Ascending aorta (tissue), 2 donors: ENCODE results near the gene METAP1D. TPM values are rescaled to one million over a fixed set of nuclear protein-coding genes. Genes with fewer than 3 reads are reported as not detected.

ENCODE experiments used
- DNase-seq, 2 donors: peaks; one replicate each; pipeline ENCODE4 v3.0.0-alpha.2; 2019; ENCODE audit warnings: low spot score in 2 of 2
- H3K27ac ChIP-seq, 2 donors: fragments of 200-600 bp; sonication (generic); one replicate each; pipeline ENCODE4 v1.5.1; 2016 to 2017; ENCODE audit warnings: mild to moderate bottlenecking in 1 of 2
- H3K27me3 ChIP-seq: fragments of 200-600 bp; sonication (generic); one replicate; pipeline ENCODE4 v1.5.1; 2017
- H3K36me3 ChIP-seq, 2 donors: fragments of 200-600 bp; sonication (generic); one replicate each; pipeline ENCODE4 v1.5.1; 2016
- H3K4me1 ChIP-seq, 2 donors: fragments of 200-600 bp; sonication (generic); one replicate each; pipeline ENCODE4 v1.5.1; 2016 to 2017; ENCODE audit warnings: mild to moderate bottlenecking in 1 of 2
- H3K4me3 ChIP-seq, 2 donors: fragments of 200-600 bp; sonication (generic); one replicate each; pipeline ENCODE4 v1.5.1; 2016 to 2017; ENCODE audit warnings: mild to moderate bottlenecking in 1 of 2
- H3K9me3 ChIP-seq, 2 donors: fragments of 200-600 bp; sonication (generic); one replicate each; pipeline ENCODE4 v1.5.1; 2016
- intact Hi-C: fragments of 100-400 bp; cut with DNase I; formaldehyde crosslinking; loops from one replicate; pipeline ENCODE4 v1.15.1; 2023
- total RNA-seq: library from RNA; depleted of rRNA; stranded (reverse); fragments of >200 nt; gene quantifications from one replicate; pipeline ENCODE4 v1.1.0, GENCODE V29; 2016
- TF ChIP-seq, protein P1 (sequence below), 3 experiments: fragments of 200-600 bp in 2 of 3; fragments of 450-650 bp in 1 of 3; sonication (generic) in 2 of 3; IDR thresholded peaks; one replicate each; pipeline ENCODE4 v1.5.1; 2016 to 2019; ENCODE audit warnings: antibody characterized with exemption in 3 of 3, mild to moderate bottlenecking in 1 of 3, moderate library complexity in 1 of 3

The METAP1D gene
- total RNA-seq, 1 donor from 2014 or later, result not detected

GRCh38 chr2:171965661-171966060 is 34.1 kb upstream of the METAP1D start:
- intact Hi-C loops, result no loop called here

GRCh38 chr2:171966235-171966634 is 33.5 kb upstream of the METAP1D start:
- intact Hi-C loops, result no loop called here
- DNase-seq, result no peak
- H3K9me3 ChIP-seq, result no peaks in the 10 kb centered on the region
- H3K4me3 ChIP-seq, result no peak overlapping the region
- TF ChIP-seq, protein P1, sequence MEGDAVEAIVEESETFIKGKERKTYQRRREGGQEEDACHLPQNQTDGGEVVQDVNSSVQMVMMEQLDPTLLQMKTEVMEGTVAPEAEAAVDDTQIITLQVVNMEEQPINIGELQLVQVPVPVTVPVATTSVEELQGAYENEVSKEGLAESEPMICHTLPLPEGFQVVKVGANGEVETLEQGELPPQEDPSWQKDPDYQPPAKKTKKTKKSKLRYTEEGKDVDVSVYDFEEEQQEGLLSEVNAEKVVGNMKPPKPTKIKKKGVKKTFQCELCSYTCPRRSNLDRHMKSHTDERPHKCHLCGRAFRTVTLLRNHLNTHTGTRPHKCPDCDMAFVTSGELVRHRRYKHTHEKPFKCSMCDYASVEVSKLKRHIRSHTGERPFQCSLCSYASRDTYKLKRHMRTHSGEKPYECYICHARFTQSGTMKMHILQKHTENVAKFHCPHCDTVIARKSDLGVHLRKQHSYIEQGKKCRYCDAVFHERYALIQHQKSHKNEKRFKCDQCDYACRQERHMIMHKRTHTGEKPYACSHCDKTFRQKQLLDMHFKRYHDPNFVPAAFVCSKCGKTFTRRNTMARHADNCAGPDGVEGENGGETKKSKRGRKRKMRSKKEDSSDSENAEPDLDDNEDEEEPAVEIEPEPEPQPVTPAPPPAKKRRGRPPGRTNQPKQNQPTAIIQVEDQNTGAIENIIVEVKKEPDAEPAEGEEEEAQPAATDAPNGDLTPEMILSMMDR (IDR thresholded peaks at IDR 0.05), result no peak
- peaks cover 15 to 33% of the 10 kb centered on the region in 2 donors for H3K36me3 ChIP-seq
- H3K27me3 ChIP-seq, result no peaks in the 10 kb centered on the region
- no peaks in the 10 kb centered on the region for H3K4me1 ChIP-seq
- H3K27ac ChIP-seq, result no peak overlapping the region

More at GRCh38 chr2:171965661-171966060, 34.1 kb upstream of the METAP1D start:
- TF ChIP-seq, protein P1 (IDR thresholded peaks at IDR 0.05), result no peak
- Histone ChIP-seq H3K9me3 (no peaks in the 10 kb centered on the region), H3K36me3 (peaks cover 12 to 31% of the 10 kb centered on the region in 2 donors), H3K4me3 (no peak overlapping the region), H3K27ac (no peak overlapping the region), H3K27me3 (no peaks in the 10 kb centered on the region), H3K4me1 (no peaks in the 10 kb centered on the region)
- DNase-seq, result no peak

DNA sequence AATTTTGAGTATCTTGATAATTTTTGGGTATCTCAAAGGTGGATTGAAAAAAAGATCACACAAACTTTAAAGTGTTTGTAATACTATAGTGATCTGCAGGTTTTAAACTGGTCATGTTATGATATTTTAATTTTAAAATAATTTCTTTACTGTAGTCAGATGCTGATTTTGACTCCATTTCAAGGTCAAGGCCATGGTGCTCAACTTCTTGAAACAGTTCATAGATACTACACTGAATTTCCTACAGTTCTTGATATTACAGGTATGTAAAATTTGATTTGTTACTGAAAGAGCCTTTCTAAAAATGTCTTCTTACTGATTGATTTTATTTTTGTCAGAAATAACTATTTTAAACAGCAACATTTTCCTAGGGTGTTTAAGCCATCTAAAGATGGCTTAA is 33.1 kb upstream of the METAP1D start:
- DNase-seq, result no peak
- intact Hi-C loops, result no loop called here
- no peaks in the 10 kb centered on the region for H3K9me3 ChIP-seq
- peaks cover 15 to 37% of the 10 kb centered on the region in 2 donors for H3K36me3 ChIP-seq
- H3K4me1 ChIP-seq, result no peaks in the 10 kb centered on the region
- TF ChIP-seq, protein P1 (IDR thresholded peaks at IDR 0.05), result no peak
- no peak overlapping the region for H3K27ac ChIP-seq
- no peak overlapping the region for H3K4me3 ChIP-seq
- H3K27me3 ChIP-seq, result no peaks in the 10 kb centered on the region

DNA sequence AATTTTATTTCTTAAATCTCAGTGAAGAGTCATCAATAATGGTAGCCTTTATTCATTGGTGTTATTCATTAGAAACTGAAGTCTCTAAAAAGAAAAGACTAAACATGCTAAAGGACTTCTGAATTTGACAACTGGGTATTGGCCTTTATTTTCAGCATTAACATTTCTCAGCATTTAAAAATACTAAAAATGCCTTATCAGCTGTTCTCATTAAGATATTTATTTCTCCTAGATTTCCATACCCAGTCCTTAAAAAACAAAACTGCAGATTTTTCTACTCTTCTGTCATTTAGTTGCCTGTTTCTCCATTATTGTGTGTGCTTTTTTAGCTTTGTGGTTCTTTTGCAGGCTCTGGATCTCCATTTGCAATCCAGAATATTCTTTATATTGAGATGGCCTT is 31.2 kb upstream of the METAP1D start:
- TF ChIP-seq, protein P1 (IDR thresholded peaks at IDR 0.05), result no peak
- intact Hi-C loops, result no loop called here

GRCh38 chr2:171972329-171972982 is 27.3 kb upstream of the METAP1D start:
- no peaks in the 10 kb centered on the region for H3K4me1 ChIP-seq
- H3K9me3 ChIP-seq, result no peaks in the 10 kb centered on the region
- DNase-seq, result no peak
- H3K27ac ChIP-seq, result no peak overlapping the region
- TF ChIP-seq, protein P1 (IDR thresholded peaks at IDR 0.05), result no peak
- intact Hi-C loops, result no loop called here
- H3K36me3 ChIP-seq, result peaks cover 10 to 31% of the 10 kb centered on the region in 2 donors
- no peak overlapping the region for H3K4me3 ChIP-seq
- H3K27me3 ChIP-seq, result no peaks in the 10 kb centered on the region

More for the DNA sequence above, 31.2 kb upstream of the METAP1D start:
- no peaks in the 10 kb centered on the region for H3K9me3 ChIP-seq
- no peak overlapping the region for H3K27ac ChIP-seq
- DNase-seq, result no peak
- no peaks in the 10 kb centered on the region for H3K4me1 ChIP-seq
- H3K27me3 ChIP-seq, result no peaks in the 10 kb centered on the region
- no peak overlapping the region for H3K4me3 ChIP-seq
- peaks cover 15 to 38% of the 10 kb centered on the region in 2 donors for H3K36me3 ChIP-seq
